CD4-positive, alpha-beta T cell treated with Interleukin-15 for 4 hours (primary cell): Measurements from ENCODE around the gene HSP90AB1.
"Not testable (repeated sequence)": the region's sequence is repeated elsewhere in the genome, so short reads cannot be mapped to it uniquely, and the experiment has no call there.

ENCODE experiments used
- DNase-seq: peaks from one replicate; pipeline ENCODE4 v3.0.0-alpha.2; 2020; ENCODE audit warnings: low spot score

Gene HSP90AB1

GRCh38 chr6:44222486-44223318 lies 24.2 kb upstream of the HSP90AB1 start:
- DNase-seq = no peak

DNA sequence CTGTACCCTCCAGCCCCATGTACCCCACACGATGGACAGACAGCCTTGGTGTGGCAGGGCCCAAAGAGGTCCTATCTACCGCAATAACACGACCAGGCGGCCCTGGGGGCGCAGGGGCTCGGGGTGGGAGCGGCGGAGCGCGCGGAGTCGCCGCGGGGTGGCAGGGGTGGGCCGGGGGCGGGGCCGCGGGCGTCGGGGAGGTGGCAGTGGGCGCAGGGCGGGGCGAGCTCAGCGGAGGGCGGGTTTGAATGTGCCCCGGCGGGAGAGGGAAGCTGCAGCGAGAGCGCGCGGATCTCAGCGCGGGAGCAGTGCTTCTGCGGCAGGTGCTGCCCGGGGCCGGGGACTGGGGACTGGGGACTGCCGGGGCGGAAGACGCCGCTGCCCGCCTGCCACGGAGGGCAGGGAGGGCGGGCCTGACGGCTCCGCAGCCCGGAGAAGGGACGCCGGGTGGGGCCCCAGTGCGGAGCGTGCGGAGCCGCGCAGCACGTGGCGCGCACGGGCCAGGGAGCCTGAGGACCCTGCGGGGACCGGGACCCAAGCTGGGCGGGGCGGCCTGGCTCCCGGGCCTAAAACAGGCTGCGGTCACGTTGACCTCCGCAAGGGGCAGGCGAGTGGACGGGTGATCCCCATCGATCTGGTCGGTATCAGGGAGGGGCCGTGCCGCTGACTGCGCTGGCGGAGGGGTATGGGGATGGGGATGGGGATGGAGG lies 23.4 kb upstream of the HSP90AB1 start, which contains the start of gene SLC29A1:
TSS of gene SLC29A1 (plus strand) at position 277 of the 710 bp plus-strand sequence. CDS start 3,719 bp downstream, outside the sequence.
- DNase-seq = peak; percentile 78

GRCh38 chr6:44224029-44224964 lies 22.6 kb upstream of the HSP90AB1 start:
- DNase-seq = no peak

DNA sequence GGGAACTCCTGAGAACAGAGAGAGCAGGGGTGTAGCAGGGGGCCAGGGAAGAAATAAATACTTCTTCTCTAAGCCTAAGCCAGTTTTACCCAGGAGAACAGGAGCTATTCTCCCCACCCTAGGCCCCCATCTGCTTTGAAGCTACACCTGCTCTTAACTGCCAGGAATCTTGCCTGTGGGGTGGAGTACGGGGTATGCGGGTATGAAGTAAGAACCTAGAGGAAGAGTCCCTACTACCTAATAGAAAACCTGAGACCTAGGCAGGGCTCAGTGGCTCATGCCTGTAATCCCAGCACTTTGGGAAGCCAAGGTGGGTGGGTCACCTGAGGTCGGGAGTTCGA lies 22.0 kb upstream of the HSP90AB1 start:
- no peak for DNase-seq

- DNase-seq = no peak
Measured at GRCh38 chr6:44225579-44226325, 21.1 kb upstream of the HSP90AB1 start.

DNA sequence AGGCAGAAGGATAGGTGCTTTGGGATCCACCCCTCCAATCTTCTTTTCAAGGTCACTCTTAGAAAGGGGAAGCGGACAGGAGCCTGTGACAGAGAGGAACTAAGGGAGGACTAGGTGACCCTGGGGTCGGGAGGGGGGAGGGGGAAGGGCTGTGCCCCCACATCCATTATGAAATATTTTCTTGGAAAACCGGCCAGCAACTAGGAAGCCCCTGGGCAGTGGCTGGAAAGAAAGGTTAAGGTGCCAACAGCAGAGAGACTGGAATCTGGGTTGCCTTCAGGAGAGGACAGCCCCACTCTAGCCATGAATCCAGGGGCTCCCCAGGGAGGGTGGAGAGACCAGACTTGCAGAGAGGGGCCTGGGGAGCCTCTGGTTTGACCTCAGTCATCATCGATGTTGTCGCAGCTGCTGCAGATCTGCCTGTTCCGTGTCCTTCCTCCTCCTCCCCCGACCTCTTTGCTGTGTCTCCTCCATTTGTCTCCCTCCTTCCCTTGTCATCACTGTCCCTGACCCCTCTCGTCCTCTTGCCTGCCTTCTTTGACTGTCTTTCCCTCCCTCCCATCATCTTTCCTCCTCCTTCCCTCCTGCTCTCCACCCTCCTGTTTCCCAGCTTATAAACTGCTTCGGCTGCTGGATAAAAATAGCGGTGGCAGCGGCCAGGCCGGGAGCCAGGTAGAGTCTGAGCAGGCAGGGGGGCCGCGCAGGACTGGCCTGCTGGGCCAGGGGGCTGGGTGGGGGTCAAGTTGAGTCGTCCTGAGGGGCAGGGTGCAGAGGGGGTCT lies 20.3 kb upstream of the HSP90AB1 start:
- no peak for DNase-seq

DNA sequence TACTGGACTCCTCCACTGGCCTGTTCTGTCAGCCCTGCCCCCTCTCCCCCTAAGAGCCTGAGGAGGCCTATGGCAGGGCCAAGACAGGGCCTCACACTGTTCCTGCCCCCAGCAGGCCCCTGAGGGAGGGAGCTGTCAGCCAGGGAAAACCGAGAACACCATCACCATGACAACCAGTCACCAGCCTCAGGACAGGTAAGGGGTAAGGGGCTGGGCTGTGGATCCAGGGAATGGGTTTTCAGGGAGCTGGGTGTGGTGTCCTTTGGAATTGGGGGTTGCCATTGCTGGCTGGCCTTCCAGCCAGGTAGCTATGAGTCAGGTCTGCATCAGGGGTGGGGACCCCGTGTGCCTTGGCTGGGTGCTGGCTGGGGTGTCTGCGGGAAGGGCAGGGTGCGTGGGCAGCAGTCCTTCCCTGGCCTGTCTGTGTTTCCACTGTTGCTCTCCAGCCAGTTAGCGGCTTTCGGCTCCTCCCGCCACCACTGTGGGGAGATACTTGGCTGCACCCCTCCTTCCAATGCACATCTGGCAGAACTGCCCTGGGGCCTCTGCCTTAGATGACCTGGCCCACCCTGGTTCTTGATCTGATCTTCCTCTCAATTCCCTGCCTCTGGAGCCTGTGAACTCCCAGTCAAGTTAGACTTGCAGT lies 19.6 kb upstream of the HSP90AB1 start:
- DNase-seq = no peak

GRCh38 chr6:44228031-44228430 lies 18.9 kb upstream of the HSP90AB1 start:
- DNase-seq = no peak

GRCh38 chr6:44228433-44228832 lies 18.5 kb upstream of the HSP90AB1 start:
- DNase-seq = no peak

DNA sequence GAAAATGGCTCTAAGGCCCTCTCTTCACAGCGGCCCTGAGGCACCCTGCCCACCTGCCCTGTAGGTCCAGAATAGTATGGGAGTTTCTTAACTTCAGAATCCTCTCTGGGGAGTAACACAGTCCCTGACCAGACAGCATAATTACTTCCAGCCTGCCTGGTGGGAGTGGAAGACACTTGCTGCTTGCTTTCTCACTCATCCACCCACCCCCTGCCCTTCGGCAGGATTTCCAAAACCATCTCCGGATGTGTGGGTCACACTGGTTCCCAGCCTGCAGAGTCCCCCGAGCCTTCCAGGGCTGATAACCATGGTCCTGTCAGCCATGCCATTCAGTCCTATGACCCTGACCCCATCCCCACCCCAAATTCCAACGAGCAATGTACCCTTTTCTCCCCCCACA lies 18.1 kb upstream of the HSP90AB1 start:
- no peak for DNase-seq

GRCh38 chr6:44229376-44230033 lies 17.4 kb upstream of the HSP90AB1 start:
- DNase-seq = no peak

- DNase-seq = no peak
Measured at GRCh38 chr6:44230034-44230675, 16.7 kb upstream of the HSP90AB1 start.

DNA sequence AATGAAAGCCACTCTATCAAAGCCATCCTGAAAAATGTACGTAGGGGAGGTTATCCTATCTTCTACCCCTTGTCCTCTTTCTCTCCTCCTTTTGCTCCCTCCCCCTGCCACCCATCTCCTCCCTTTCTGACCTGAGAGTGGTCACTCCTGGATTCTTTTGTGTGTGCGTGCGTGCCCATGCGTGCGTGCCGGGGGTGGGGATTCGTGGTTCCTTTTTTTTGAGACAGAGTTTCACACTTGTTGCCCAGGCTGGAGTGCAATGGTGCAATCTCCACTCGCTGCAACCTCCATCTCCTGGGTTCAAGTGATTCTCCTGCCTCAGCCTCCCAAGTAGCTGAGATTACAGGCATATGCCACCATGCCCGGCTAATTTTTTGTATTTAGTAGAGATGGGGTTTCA lies 15.5 kb upstream of the HSP90AB1 start:
- DNase-seq = not testable (repeated sequence)

GRCh38 chr6:44232676-44233566 lies 14.0 kb upstream of the HSP90AB1 start:
- DNase-seq = no peak

- DNase-seq = no peak
Measured at GRCh38 chr6:44233567-44234100, 13.3 kb upstream of the HSP90AB1 start.

DNA sequence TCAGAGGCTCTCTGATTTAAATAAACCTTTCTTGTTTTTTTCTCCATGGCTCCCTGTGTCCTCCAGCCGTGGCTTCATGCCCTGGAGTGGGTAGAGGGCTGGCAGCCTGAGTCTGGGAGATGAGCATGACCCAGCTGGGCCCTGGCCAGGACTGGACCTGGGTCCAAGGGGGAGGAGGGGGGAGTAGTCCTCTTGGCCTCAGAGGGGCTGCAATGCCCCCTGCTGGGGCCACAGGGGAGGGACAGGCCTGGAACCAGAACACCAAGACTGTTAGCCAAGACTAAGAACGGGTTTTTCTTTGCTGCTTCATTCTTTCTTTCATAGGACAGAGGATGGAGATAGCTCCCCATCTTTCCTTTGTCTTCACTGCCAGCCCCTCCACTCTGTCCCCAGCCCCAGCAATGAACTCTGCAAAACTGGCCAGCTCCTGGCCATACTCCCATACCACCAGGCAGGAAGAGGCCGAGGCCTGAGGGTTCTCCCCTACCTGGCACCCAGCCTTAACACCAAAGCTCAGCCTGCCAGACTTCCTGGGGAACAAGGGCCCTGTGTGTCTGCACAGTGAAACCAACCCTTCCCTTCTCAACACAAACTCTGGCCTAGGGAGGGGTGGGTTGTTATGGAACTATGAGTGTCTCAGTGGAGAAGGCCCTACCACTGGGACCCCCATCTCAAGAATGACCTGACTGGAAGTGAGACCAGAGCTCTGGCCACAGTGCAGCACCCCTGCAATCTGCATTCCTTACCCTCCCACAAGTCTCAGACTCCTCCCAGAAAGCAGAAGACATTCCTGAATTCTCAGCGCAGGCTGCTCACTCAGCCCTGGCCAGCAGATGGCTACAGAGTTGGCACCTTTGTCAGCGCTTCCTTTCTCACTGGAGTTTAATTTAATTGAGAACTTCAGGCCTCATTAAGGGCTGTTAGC lies 12.5 kb upstream of the HSP90AB1 start:
- no peak for DNase-seq

DNA sequence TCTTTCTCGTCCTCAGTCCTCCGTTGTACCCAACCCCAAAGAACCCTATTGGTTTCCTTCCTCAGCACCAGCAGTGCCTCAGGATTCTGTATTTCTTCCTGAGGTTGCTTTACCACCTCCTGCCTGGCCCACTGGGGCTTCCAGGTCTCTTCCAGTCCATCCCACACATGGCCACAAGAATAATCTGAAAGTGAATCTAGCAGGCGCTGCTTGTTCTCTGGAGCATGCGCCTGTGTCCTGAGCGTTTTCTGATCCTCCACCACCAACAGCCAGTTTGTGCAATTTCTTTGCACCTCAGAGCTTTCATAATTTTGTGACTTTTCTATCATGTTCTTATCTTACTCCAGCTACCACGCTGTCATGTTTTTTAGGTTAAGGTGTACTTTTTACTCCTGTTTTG lies 11.6 kb upstream of the HSP90AB1 start:
- no peak for DNase-seq
